ENCODE data around the gene PRDM16.

PRDM16 gene

DNA sequence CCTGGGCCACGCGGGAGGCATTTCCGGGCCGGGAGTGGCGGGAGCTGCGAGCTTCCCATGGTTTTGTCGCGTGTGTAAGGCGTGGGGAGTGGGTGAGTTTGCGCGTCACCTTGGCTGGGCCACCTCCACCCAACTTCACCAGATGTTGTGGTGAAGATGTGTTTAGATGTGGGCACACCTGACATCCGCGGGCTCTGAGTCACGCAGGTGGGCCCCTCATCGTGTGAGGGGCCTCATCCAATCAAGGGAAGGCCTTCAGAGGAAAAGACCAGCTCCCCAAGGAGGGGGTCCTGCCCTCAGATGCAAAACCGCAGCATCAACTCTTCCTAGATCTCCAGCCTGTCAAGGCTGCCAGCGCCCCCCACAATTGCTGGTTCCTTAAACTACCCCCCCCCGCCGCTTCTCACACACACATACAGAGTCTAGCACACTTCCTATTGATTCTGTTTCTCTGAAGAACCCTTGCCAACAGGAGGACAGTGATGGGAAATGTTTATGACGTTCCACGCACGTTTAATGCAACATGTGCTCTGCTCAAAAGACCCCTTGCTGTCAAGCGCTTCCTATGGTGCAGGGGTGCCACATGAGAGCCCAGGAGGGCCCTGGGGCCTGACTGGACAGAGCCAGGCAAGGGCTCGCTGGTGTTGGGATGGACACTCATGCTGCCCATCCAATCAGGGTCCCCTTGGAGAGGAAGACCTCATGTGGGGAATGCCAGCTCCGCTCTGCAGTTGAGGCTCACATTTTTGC lies 35.8 kb upstream of the PRDM16 start:
- DNase-seq, result no peak

DNA sequence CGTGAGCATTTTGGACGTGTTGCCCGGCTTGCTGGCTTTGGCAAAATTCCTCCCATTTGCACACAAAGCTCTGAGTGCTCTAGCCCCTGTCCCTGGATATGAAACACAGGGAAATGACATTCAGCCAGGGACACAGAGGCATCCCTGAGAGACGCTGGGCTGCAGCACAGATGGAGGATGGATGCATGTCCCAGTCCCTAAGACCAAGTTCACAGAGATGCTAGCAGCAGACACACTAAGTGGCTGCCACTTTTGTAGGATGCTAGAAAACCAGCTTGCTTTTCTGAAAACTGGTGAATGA lies 35.3 kb upstream of the PRDM16 start:
- DNase-seq, result no peak

DNA sequence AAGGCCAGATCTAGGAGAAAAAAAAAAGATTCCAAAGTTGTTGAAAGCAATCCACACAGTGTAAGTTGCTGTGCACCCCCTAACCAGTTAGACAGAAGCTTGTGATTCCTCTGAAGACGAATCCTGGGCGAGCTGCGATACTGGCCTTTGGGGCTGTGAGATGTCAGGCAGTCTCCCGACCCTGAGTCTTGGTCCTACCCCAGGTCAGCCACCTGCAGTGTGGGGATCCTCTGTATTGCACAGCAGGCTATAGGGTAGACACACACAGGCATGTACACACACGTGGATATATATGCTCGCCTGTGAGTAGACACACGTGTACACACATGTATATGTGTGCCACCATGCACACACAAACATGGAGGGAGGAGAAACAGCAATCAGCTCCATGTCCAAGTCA lies 34.8 kb upstream of the PRDM16 start:
- DNase-seq, result no peak

DNA sequence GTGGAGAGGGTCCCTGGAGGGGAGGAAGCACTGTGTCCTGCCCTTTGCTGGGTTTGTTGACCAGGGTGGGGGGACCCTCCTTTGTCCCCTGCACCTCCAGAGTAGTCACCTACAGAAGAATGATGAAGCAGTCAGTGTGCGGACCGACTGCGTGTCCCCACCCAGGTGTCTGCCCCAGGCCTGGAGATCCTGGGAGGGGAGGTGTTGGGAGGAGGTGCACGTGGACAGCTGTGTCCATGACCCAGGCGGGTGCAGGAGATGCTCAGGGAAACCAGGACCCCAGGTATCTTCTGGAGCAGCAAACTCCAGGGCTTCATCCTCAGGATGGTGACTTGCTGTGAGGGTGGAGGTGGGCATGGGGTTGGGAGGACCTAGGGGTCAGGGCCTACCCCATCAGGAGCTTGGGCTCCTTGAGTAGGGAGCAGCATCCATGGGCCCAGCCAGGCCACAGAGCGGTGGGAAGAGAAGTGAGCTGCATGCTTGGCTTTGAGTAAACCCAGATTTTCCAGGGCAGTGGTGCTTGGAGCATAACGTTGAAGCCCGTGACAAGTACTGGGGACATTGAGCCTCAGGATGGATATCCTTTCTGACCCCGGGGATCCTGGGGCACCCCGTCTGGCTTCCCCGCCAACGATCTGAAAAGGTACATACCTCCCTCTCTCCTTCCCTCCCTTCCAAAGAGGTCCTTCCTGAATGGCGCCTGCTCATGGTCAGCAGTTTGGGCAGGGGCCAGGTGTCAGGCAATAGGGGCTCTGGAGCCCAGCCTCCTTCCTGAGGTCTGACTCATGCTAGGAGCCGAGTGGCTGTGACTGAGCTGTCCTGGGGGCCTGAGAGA lies 34.1 kb upstream of the PRDM16 start:
- DNase-seq, result no peak

DNA sequence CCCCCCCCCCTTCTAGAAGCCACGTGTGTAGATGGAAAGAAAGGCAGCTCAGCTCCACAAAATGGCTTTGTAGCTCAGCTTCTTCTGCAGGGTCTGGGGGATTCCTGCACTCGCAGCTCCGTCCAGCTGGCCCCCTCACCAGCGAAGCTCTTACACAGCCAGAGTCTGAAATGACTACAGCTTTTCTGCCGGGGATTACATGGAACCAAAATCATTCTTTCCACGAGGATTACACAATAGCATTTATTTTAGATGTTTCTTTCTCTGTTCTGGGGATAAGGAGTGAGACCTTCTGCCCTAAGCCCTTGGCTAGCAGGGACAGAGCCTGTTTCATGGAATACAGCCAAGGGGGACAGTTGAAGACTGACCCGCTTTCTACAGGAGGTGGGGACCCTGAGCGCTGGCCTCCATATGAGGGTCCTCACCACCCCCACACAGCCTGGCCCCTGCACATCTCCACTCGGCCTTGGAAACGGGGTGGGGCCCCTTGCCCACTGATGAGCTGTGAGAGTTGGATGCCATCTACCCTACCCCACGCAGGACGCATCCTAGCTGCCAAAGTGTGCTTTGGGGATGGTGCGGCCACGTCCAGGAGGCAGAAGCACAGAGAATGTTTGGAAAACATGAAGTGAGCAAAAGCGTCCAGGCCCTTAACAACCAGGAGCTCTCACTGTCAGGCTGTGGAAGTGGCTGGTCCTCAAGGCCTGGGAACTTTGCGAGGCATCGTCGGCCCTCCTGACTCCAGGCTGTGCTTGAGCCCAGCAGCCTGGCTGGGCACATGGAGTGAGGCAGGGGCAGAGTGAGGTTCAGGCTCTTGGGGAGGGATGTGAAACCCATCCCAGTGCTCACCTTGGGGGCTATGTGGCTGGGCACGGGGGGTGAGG lies 33.2 kb upstream of the PRDM16 start:
- DNase-seq, result no peak

DNA sequence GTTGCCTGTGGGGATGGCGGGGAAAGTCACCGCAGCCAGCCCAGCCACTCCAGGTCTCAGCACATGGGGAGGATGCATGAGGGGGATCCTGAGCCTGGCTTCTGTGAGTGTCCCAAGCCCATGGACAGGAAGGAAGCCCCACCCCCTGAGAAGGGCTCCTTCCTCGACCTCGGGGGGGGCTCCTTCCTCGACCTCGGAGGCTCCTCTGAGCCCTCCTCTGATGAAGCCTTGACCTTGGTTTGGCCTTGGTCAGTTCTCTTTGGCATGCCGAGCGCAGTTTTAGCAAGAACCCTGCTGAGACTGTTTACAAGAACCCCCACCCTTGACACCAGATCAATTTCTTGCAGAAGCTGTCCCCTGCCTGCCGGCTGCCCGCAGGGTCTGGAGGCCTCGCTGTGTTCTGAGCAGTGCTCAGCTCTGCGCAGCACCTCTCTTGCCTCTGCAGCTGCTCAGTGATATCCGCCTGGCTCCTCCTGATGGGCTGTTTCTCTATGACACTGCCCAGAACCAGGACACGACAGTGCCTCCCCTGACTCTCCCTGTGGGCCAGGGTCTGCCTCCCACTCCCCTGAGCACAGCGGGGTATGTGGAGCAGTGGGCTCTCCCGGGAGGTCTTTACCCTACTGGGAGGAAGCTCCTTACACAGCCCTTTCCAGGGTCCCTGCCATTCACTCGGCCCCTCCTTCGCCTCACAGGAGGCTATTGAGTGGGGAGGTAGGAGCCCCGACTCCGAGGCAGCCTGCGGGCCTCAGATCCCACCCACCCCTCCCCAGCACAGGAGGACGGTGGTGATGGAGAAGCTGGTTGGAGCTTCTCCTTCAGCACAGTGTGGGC lies 32.3 kb upstream of the PRDM16 start:
- DNase-seq, result no peak

DNA sequence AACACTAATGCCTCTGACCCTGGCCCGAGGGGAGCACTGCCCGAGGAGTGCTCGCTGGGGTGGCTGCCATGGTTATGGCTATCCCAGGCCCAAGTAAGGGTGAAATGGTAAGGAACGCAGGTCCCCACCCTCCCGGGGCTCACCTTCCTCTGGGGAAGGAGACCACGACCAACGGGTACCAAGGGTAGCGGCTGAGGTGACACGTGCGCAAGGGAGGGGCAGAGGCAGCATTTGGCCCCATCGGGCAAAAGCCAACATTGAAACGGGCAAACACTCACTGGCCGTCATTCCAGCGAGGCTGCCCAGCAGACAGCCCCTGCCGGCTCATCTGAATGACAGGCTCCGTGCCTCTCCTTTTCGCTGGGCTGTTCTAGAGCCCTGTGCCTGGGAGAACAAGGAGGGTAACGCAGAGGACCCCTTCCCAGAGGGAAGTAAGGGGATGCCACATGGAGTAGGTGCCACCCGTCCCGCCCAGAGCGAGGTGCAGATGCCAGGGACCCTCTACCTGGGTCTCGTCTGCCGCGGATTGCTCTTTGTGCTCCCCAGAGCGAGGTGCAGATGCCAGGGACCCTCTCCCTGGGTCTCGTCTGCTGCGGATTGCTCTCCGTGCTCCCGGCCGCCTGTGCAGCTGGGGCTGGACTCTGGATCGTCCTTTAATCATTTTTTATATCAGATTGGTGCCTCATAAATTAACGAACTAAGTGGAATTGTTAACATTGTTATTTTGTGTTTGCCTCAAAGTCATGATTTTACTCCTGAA lies 31.5 kb upstream of the PRDM16 start:
- no peak for DNase-seq

DNA sequence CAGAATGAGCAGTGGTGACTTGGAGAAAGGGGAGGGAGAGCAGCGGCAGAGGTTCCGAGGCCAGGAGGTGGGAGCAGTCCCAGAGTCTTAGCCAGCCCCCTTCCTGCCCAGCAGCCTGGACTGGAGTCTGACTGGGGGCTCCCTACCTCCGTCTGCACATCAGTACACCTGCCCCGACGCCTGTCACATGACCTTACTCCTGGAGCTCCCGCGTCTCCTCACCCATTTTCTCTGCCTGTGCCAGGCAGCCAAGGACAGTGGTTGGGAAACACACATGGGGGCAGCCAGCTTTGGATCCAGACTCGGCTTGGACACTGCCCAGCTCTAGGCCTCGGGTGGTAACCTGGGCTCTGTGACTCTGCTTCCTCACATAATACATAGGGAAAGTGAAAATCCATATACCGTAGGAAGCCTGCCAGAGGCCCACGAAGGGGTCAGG lies 30.9 kb upstream of the PRDM16 start:
- DNase-seq, result no peak

DNA sequence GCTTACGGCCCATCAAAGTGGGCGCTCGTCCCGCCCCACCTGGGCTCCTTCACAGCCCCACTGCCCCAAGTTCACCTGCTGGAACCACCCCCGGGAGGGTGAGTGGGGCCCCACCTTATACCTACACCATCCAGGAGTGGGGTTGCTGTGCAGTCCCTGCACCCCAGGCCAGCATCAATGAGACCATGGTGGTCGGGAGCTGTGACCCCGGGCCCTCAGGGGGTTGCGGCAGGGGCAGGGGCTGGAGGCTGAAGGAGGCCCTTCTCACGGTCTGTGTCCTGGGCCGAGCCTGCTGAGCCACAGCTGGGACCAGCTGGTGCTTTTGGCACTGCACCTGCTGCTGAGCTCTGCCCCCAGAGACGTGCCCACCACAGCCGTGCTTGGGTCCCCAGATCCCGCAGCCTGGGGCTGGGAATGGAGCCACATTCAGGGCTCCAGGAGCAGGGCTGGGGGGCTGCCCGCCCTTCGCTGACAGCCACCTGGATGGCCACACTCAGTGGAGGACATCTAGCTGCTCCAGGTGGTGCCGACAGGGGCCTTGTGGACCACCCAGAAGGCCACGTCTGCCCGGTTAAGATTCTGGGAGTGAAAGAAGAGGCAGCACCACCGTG lies 30.3 kb upstream of the PRDM16 start:
- DNase-seq, result no peak

DNA sequence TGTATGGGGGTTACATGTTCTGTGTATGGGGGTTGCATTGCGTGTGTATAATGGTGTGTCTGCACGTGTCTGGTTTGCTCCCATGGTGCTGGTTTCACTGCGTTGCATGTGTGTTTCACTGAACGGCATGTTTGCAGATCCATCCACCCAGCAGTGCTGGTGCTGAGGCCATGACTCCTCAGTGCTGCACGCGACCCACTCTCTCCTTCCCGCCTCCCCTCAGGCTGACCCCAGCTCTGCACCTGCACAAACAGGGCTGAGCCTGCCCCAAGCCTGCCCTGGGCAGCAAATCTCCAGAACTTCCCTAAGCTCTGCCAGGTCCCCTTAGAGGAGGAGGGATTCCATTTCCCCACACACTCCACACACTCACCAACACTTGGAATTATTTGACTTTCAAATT lies 29.0 kb upstream of the PRDM16 start:
- DNase-seq, result no peak

DNA sequence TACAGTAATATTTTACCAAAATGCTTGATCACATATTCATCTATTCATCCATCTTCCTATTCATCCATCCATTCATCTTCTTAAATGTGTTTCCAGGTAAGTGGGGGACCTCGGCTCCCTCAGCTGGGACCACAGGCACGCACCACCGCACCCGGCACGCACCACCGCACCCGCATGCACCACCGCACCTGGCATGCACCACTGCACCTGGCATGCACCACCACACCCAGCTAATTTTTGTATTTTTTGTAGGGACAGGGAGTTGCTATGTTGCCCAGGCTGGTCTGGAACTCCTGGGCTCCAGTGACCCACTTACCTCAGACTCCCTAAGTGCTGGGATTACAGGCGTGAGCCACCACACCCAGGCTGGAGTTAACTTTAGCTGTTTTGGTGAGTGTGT lies 26.5 kb upstream of the PRDM16 start:
- DNase-seq, result no peak

DNA sequence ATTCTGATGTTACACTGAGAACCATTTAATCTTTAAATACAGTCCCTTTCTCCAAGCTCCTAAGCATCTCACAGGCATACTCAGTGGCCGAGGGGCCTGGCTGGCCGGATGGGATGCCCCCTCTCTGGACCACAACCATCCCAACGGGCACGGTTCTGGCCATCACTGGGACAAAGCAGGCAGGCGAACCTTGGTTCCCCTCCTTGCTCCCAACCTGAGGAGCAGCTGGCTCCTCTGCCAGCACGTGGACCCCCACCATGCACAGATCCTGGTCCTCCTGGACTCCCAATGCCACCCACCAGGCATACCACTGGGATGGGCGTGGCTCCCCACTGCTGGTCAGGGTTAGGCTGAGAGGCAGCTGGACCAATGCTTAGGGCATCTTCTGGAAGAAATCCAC lies 19.8 kb upstream of the PRDM16 start:
- DNase-seq, result no peak

DNA sequence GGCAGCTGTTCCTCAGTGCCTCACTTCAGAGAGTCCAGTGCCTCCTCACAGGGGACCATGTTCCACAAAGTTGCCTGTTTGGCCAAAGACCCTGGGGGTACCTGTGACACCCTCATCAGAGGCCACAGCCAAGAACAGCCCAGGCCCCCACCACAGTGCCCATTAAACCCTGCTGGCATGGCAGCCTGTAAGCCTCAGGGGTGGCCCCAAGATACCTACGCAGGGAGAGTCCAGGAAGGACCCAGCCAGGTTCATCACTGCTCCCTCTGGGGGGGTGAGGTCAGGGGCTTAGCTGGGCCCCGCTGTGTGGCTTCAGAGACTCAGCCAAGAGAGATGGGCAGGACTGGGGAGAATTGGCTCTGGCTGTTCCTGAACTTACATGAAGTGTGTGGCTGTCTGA lies 19.1 kb upstream of the PRDM16 start:
- DNase-seq, result no peak

DNA sequence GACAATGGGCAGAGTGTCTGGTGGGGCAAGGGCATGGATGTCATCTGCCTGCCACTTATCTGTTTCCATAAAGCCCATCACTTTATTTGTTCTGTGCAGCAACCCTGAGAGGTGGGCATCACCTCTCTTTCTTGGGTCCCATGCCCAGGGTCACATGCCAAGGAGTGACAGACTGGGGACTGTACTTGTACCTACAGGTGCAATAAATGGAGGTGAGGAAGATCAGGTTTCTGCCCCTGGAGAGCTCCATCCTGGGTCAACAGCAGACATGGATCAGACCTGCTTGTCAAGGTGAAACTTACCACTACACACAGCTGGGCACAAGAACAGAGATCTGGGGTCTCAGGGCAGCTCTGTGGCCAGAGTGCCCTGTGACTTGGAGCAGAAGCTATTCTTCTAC lies 18.4 kb upstream of the PRDM16 start:
- DNase-seq, result no peak

DNA sequence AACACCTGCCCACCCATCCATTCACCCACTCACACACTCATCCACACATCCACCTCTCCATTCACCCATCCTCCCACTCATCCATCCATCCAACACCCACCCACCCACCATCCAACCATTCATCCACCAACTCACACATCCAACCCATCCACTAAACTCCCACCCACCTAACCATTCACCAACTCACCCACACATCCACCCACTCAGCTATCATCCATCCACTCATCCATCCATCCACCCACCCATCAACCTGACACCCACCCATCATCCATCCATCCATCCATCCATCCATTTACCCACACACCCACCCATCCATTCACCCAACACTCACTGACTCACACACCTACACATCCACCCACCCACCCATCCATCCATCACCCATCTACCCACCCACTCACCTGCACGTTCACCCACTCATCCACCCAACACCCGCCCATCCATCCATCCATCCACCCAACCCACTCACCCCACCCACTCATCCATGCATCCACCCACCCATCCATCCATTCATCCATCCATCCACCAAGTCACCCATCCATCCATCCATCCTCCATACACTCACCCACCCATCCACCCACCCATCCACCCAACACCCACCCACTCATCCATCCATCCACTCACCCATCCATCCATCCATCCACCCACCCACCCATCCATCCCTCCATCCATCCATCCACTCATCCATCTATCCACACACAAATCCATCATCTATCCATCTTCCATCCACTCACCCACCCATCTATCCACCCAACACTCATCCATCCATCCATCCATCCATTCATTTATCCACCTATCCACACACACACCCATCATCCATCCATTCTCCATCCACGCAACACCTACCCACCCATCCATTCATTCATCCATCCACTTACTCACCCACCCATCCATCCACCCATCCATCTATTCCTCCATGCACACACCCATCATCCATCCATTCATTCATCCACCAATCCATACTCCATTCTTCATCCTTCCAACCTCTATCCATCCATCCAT lies 17.4 kb upstream of the PRDM16 start:
- DNase-seq, result no peak

DNA sequence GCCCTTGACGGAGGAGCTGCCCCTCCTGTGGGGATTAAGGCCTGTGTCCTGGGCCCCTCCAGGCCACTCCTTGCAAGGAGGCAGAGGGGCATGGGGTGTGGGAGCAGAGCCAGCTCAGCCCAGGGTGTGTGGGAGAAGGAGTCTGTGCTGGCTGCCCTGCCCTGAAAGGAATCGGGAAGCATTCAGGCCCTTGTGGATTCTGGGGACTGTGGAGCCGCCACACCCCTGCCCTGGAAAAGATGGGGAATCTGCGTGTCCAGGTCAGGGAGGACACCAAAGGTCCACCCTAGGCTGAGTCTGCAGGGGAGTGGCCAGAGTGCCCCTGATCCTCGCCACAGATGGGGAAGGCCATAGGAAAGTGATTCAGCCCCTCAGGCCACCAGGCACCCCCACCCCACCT lies 16.5 kb upstream of the PRDM16 start:
- no peak for DNase-seq

DNA sequence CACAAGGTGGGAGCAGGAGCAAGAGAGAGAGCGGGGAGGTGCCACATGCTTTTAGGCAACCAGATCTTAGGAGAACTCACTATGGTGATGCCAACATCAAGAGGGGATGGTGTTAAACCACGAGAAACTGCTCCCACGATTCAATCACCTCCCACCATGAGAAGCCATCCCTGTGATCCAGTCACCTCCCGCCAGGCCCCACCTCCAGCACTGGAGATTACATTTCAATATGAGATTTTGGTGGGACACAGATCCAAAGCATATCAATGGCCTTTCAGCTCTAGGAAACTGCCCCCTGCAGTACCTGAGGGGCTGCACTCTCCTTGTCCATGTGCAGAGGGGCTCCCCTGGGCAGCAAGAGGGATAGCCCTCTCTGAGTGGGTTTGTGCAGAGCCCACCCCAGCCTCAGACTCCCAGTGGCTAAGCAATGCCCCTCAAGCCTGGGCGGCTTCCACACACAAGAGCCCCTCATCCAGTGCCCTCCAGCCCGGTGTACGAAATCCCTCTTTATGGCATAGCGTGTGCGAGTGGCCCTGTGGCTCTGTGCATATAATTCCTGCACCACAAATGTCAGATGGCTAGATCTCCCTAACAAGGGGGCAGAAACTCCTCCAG lies 15.5 kb upstream of the PRDM16 start:
- no peak for DNase-seq

DNA sequence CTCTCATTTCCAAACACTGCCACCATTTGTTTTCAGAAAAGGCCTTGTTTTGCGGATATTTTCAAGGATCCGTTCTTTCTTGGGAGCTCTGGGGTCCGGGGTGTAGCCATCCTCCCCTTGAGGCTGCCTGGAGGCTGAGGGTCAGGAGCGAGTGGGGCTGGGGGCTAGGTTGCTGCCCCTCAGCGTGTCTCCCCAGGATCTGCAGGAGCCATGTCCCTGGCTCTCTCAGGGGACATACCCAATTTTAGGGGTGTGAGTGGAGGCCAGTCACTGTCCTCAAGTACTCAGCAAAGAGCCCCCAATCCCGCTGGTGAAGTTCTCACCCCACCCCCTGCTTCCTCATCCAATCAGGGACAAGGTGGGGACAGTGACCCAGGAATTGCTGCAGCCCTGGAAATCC lies 15.0 kb upstream of the PRDM16 start:
- DNase-seq, result no peak

DNA sequence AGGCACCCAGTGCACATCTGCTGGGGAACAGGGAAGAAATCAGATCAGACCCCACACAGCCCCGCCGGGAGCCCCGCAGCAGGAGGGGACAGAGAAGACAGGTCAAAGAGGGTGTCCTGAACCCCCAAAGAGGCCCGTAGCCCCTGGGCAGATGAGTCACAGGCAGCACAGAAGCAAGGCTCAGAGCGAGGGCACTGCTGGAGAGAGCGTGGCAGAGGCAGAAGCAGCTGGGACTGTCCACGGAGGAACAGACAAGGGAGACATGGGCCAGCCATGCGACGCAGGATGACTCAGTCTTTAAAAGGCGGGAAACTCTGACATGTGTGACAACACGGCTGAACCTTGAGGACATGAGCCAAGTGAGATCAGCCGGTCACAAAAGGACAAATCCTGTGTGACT lies 14.5 kb upstream of the PRDM16 start:
- no peak for DNase-seq

DNA sequence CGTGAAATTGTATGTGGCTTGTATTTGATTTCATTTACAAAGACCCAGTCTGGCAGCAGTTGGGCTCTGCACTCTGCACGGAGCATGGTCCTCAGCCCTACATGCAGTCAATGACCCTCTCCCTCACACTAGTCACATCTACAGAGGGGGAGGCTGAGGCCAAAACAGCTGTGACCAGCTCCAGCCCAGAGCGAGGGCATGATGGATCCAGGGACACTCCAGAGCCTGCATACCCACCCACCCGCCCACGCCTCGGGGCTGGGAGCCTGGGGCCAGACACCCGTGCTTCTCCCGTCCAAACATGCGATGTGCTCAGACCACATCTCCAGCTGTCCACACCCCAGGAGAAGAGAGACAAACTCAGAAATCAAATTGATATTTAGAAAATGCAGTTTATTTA lies 14.0 kb upstream of the PRDM16 start:
- DNase-seq, result no peak

All from NCI-H1436 treated with DMSO at 0.1 percent for 48 hours (cell line).